A673 (cell line): ENCODE measurements around the gene TRIM65. TPM values are rescaled to one million over a fixed set of nuclear protein-coding genes. Genes with fewer than 3 reads are reported as not detected.

Source experiments
- BruUV-seq: library from RNA; stranded (reverse); fragments of 400-500 nt; replicated peaks from 2 replicates; lab custom pipeline; 2021; lab: Mats Ljungman, UMichigan
- CTCF ChIA-PET: fragments of 300-600 bp; sonication (Branson Sonifier 250); formaldehyde crosslinking; loops from one replicate; lab custom pipeline; 2022; ENCODE audit warnings: antibody characterized with exemption; lab: Charles Lee
- POLR2A ChIA-PET: fragments of 300-600 bp; sonication (Branson Sonifier 250); formaldehyde crosslinking; loops from one replicate; lab custom pipeline; 2022; ENCODE audit warnings: antibody characterized with exemption; ENCODE audit not compliant: low non-redundant PET; lab: Charles Lee
- DNase-seq: peaks from one replicate; pipeline ENCODE4 v3.0.0-alpha.2; 2015; ENCODE audit warnings: low spot score
- H3K27ac ChIP-seq: fragments of 200-600 bp; sonication (generic); 2 replicates; pipeline ENCODE4 v1.5.1; 2016; ENCODE audit warnings: mixed run types, low read depth, mild to moderate bottlenecking, mixed read lengths, antibody characterized with exemption, low read length; ENCODE audit not compliant: poor library complexity, severe bottlenecking
- H3K27me3 ChIP-seq: fragments of 200-600 bp; sonication (generic); replicated peaks from 2 replicates; pipeline ENCODE4 v1.6.1; 2017; ENCODE audit warnings: mixed run types, low read depth, mild to moderate bottlenecking, mixed read lengths, antibody characterized with exemption, low read length; ENCODE audit not compliant: insufficient read depth, poor library complexity
- H3K36me3 ChIP-seq: fragments of 200-600 bp; sonication (generic); 2 replicates; pipeline ENCODE4 v1.6.1; 2016; ENCODE audit warnings: mixed run types, mild to moderate bottlenecking, mixed read lengths, antibody characterized with exemption, low read length; ENCODE audit not compliant: insufficient read depth, poor library complexity, severe bottlenecking
- H3K4me1 ChIP-seq: fragments of 200-600 bp; sonication (generic); 2 replicates; pipeline ENCODE4 v1.6.1; 2017; ENCODE audit warnings: mixed run types, mild to moderate bottlenecking, mixed read lengths, antibody characterized with exemption, low read length; ENCODE audit not compliant: insufficient read depth, poor library complexity, severe bottlenecking
- H3K4me3 ChIP-seq: fragments of 200-600 bp; sonication (generic); 2 replicates; pipeline ENCODE4 v1.5.1; 2016; ENCODE audit warnings: low read depth, mixed run types, mild to moderate bottlenecking, mixed read lengths, low read length; ENCODE audit not compliant: poor library complexity, severe bottlenecking
- H3K9me3 ChIP-seq: fragments of 200-600 bp; sonication (generic); 2 replicates; pipeline ENCODE4 v1.6.1; 2016; ENCODE audit warnings: mixed run types, low read depth, mild to moderate bottlenecking, mixed read lengths, antibody characterized with exemption, low read length; ENCODE audit not compliant: poor library complexity, severe bottlenecking
- CTCF ChIP-seq: fragments of 300-800, 200-600 bp; sonication (generic); conservative IDR thresholded peaks from 2 replicates; pipeline ENCODE4 v1.5.1; 2017; ENCODE audit warnings: low read depth, mild to moderate bottlenecking, antibody characterized with exemption, low read length, moderate library complexity, mixed read lengths
- EZH2 ChIP-seq: fragments of 200-600 bp; sonication (generic); IDR thresholded peaks from 2 replicates; pipeline ENCODE4 v1.6.1; 2017; ENCODE audit warnings: borderline replicate concordance, low read depth, mild to moderate bottlenecking, mixed read lengths, antibody characterized with exemption, low read length; ENCODE audit not compliant: poor library complexity, severe bottlenecking
- intact Hi-C: fragments of 100-400 bp; cut with micrococcal nuclease; formaldehyde crosslinking; loops from one replicate; pipeline ENCODE4 v1.10.0; 2022; ENCODE audit not compliant: unreplicated experiment
- total RNA-seq: library from RNA; stranded (reverse); gene quantifications from 2 replicates; pipeline ENCODE4 v1.2.3, GENCODE V29; 2021

Gene TRIM65
- total RNA-seq, 1 experiment from 2014 or later, result 47.9 TPM

GRCh38 chr17:75846692-75847613 lies 49.8 kb downstream of the TRIM65 start:
- Histone ChIP-seq H3K27me3 (no peaks in the 10 kb centered on the region), H3K9me3 (no peaks in the 10 kb centered on the region), H3K4me1 (no peaks in the 10 kb centered on the region), H3K36me3 (peaks cover 44% of the 10 kb centered on the region), H3K4me3 (no peak overlapping the region), H3K27ac (no peak overlapping the region)
- no TSS peak for BruUV-seq
- intact Hi-C loops, result no loop called here
- CTCF ChIA-PET, result interaction anchor here (1.0 kb wide), 1 partner anchor 11 kb away, joined by 3 read pairs; no protein-coding TSS in a partner anchor
- POLR2A ChIA-PET, result no interaction called here
- no peak for TF ChIP-seq CTCF
- no peak for TF ChIP-seq EZH2
- DNase-seq, result no peak

GRCh38 chr17:75845933-75846691 lies 50.6 kb downstream of the TRIM65 start:
- Histone ChIP-seq H3K4me3 (no peak overlapping the region), H3K9me3 (no peaks in the 10 kb centered on the region), H3K36me3 (peaks cover 38% of the 10 kb centered on the region), H3K27ac (peak overlapping the region; percentile 37), H3K4me1 (no peaks in the 10 kb centered on the region), H3K27me3 (no peaks in the 10 kb centered on the region)
- ChIA-PET POLR2A (interaction anchor here (0.5 to 0.8 kb wide), 2 partner anchors 8 to 66 kb away, joined by 4 to 5 read pairs; a partner anchor contains a TSS), CTCF (interaction anchor here (1.0 kb wide), 2 partner anchors 9 to 11 kb away, joined by 3 to 4 read pairs; partner anchors contain the start of gene WBP2)
- intact Hi-C loops, result no loop called here
- TSS peak; percentile 85 for BruUV-seq
- TF ChIP-seq EZH2 (no peak), CTCF (no peak)
- DNase-seq, result no peak

GRCh38 chr17:75845058-75845711 lies 51.6 kb downstream of the TRIM65 start:
- intact Hi-C loops, result no loop called here
- peaks cover 32% of the 10 kb centered on the region for H3K36me3 ChIP-seq
- ChIA-PET CTCF (interaction anchor here (1.0 kb wide), 1 partner anchor 10 kb away, joined by 4 read pairs; the partner anchor contains the start of gene WBP2), POLR2A (interaction anchor here (0.8 kb wide), 1 partner anchor 65 kb away, joined by 4 read pairs; a partner anchor contains a TSS)
- no peaks in the 10 kb centered on the region for H3K9me3 ChIP-seq
- DNase-seq, result peak; percentile 77
- H3K4me3 ChIP-seq, result no peak overlapping the region
- no peaks in the 10 kb centered on the region for H3K4me1 ChIP-seq
- no peak for TF ChIP-seq EZH2
- peak; percentile 62 for TF ChIP-seq CTCF
- H3K27me3 ChIP-seq, result no peaks in the 10 kb centered on the region
- peak overlapping the region; percentile 37 for H3K27ac ChIP-seq
- BruUV-seq, result no TSS peak
